ENCODE data around the gene PXK.

The PXK gene

DNA sequence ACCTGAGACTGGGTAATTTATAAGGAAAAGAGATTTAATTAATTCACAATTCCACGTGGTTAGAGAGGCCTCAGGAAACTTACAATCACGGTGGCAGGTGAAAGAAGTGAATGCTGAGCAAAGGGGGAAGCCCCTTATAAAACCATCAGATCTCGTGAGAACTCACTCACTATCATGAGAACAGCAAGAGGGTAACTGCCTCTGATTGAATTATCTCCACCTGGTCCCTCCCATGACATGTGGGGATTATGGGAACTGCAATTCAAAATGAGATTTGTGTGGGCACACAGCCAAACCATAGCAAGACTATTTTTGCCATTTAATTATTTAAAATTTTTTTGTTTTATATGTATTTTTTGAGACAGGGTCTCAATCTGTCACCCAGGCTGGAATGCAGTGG lies 132.2 kb downstream of the PXK start:
- TF ChIP-seq USF1 (IDR thresholded peaks at IDR 0.05) (no peak), NFIC (IDR thresholded peaks at IDR 0.05) (no peak), REST (IDR thresholded peaks at IDR 0.05; ENCODE audit: low read depth) (no peak), TEAD4 (IDR thresholded peaks at IDR 0.05) (no peak), CREB1 (IDR thresholded peaks at IDR 0.05; ENCODE audit: low read depth) (no peak), CEBPB (IDR thresholded peaks at IDR 0.05) (no peak), EP300 (IDR thresholded peaks at IDR 0.05; ENCODE audit: borderline replicate concordance) (no peak), EGR1 (IDR thresholded peaks at IDR 0.05) (no peak), TAF1 (IDR thresholded peaks at IDR 0.05; ENCODE audit: low read depth) (no peak), RAD21 (IDR thresholded peaks at IDR 0.05; ENCODE audit: low read depth) (no peak), ZBTB7A (IDR thresholded peaks at IDR 0.05; ENCODE audit: low read depth) (no peak), MAX (IDR thresholded peaks at IDR 0.05) (no peak), TCF12 (IDR thresholded peaks at IDR 0.05; ENCODE audit: low read depth) (no peak), FOXM1 (IDR thresholded peaks at IDR 0.05; ENCODE audit: borderline replicate concordance, low read depth) (no peak), YY1 (IDR thresholded peaks at IDR 0.05; ENCODE audit: low read depth) (no peak)

- TF ChIP-seq TAF1 (IDR thresholded peaks at IDR 0.05; ENCODE audit: low read depth) (no peak), TCF12 (IDR thresholded peaks at IDR 0.05; ENCODE audit: low read depth) (no peak), EGR1 (IDR thresholded peaks at IDR 0.05) (no peak)
Observed at GRCh38 chr3:58466899-58467563, 134.3 kb downstream of the PXK start.

GRCh38 chr3:58469096-58469495 lies 136.4 kb downstream of the PXK start:
- TF ChIP-seq TEAD4 (IDR thresholded peaks at IDR 0.05) (no peak), REST (IDR thresholded peaks at IDR 0.05; ENCODE audit: low read depth) (no peak), FOXM1 (IDR thresholded peaks at IDR 0.05; ENCODE audit: borderline replicate concordance, low read depth) (no peak), CREB1 (IDR thresholded peaks at IDR 0.05; ENCODE audit: low read depth) (no peak), TAF1 (IDR thresholded peaks at IDR 0.05; ENCODE audit: low read depth) (no peak), NFIC (IDR thresholded peaks at IDR 0.05) (no peak), TCF12 (IDR thresholded peaks at IDR 0.05; ENCODE audit: low read depth) (no peak), CEBPB (IDR thresholded peaks at IDR 0.05) (no peak), MAX (IDR thresholded peaks at IDR 0.05) (no peak), EP300 (IDR thresholded peaks at IDR 0.05; ENCODE audit: borderline replicate concordance) (no peak), USF1 (IDR thresholded peaks at IDR 0.05) (no peak), ZBTB7A (IDR thresholded peaks at IDR 0.05; ENCODE audit: low read depth) (no peak), EGR1 (IDR thresholded peaks at IDR 0.05) (no peak), RAD21 (IDR thresholded peaks at IDR 0.05; ENCODE audit: low read depth) (no peak), YY1 (IDR thresholded peaks at IDR 0.05; ENCODE audit: low read depth) (no peak)

GRCh38 chr3:58470363-58471024 lies 137.8 kb downstream of the PXK start:
- no peak for TF ChIP-seq TEAD4 (IDR thresholded peaks at IDR 0.05)
- no peak for TF ChIP-seq USF1 (IDR thresholded peaks at IDR 0.05)
- no peak for TF ChIP-seq NFIC (IDR thresholded peaks at IDR 0.05)
- no peak for TF ChIP-seq YY1 (IDR thresholded peaks at IDR 0.05; ENCODE audit: low read depth)
- no peak for TF ChIP-seq TCF12 (IDR thresholded peaks at IDR 0.05; ENCODE audit: low read depth)
- no peak for TF ChIP-seq RAD21 (IDR thresholded peaks at IDR 0.05; ENCODE audit: low read depth)
- no peak for TF ChIP-seq TAF1 (IDR thresholded peaks at IDR 0.05; ENCODE audit: low read depth)
- TF ChIP-seq CEBPB (IDR thresholded peaks at IDR 0.05) = no peak
- TF ChIP-seq ZBTB7A (IDR thresholded peaks at IDR 0.05; ENCODE audit: low read depth) = no peak
- no peak for TF ChIP-seq REST (IDR thresholded peaks at IDR 0.05; ENCODE audit: low read depth)
- no peak for TF ChIP-seq EP300 (IDR thresholded peaks at IDR 0.05; ENCODE audit: borderline replicate concordance)
- TF ChIP-seq CREB1 (IDR thresholded peaks at IDR 0.05; ENCODE audit: low read depth) = no peak
- TF ChIP-seq MAX (IDR thresholded peaks at IDR 0.05) = no peak
- TF ChIP-seq EGR1 (IDR thresholded peaks at IDR 0.05) = no peak

Measured in Ishikawa (cell line).